GM19099 (cell line): Measurements from ENCODE around the gene ISG15.

Experiments used
- POLR2A ChIP-seq: IDR thresholded peaks from 3 replicates; pipeline ENCODE4 v1.6.1; 2011; ENCODE audit warnings: low read depth; ENCODE audit not compliant: insufficient read length; ENCODE audit errors: extremely low read depth

ISG15 gene

GRCh38 chr1:1053682-1054081 is 40.4 kb downstream of the ISG15 start:
- no peak for TF ChIP-seq POLR2A

GRCh38 chr1:1054099-1054700 is 40.9 kb downstream of the ISG15 start:
- TF ChIP-seq POLR2A = no peak

- no peak for TF ChIP-seq POLR2A
Observed at GRCh38 chr1:1054971-1055370, 41.7 kb downstream of the ISG15 start.

- no peak for TF ChIP-seq POLR2A
Observed at GRCh38 chr1:1055841-1056736, 42.8 kb downstream of the ISG15 start.

- no peak for TF ChIP-seq POLR2A
Observed at GRCh38 chr1:1058088-1058905, 45.0 kb downstream of the ISG15 start.

GRCh38 chr1:1058921-1059493 is 45.7 kb downstream of the ISG15 start:
- TF ChIP-seq POLR2A = no peak

GRCh38 chr1:1059494-1060280 is 46.4 kb downstream of the ISG15 start:
- TF ChIP-seq POLR2A = no peak

GRCh38 chr1:1060281-1061000 is 47.1 kb downstream of the ISG15 start:
- TF ChIP-seq POLR2A = no peak

GRCh38 chr1:1061682-1062345 is 48.5 kb downstream of the ISG15 start:
- no peak for TF ChIP-seq POLR2A

- TF ChIP-seq POLR2A = no peak
Observed at GRCh38 chr1:1062348-1063163, 49.3 kb downstream of the ISG15 start.

- TF ChIP-seq POLR2A = no peak
Observed at GRCh38 chr1:1063261-1063944, 50.1 kb downstream of the ISG15 start.
